22Rv1 (cell line): ENCODE measurements around the gene PAPOLA.

Experiments used
- H3K27ac ChIP-seq: fragments of 450-650 bp; 2 replicates; pipeline ENCODE4 v1.5.1; 2017
- CTCF ChIP-seq: fragments of 450-650 bp; IDR thresholded peaks from 2 replicates; pipeline ENCODE4 v1.5.1; 2017; ENCODE audit warnings: mild to moderate bottlenecking
- ZFX ChIP-seq: fragments of 450-650 bp; IDR thresholded peaks from 2 replicates; pipeline ENCODE4 v1.6.1; 2017; ENCODE audit warnings: antibody characterized with exemption, borderline replicate concordance

The PAPOLA gene

GRCh38 chr14:96511146-96511545, 9.0 kb downstream of the PAPOLA start:
- H3K27ac ChIP-seq = no peak overlapping the region

GRCh38 chr14:96511667-96512066, 9.5 kb downstream of the PAPOLA start:
- no peak for TF ChIP-seq CTCF
- TF ChIP-seq ZFX = no peak
- no peak overlapping the region for H3K27ac ChIP-seq

More at GRCh38 chr14:96511146-96511545, 9.0 kb downstream of the PAPOLA start:
- TF ChIP-seq CTCF (no peak), ZFX (no peak)

GRCh38 chr14:96512122-96512521, 9.9 kb downstream of the PAPOLA start:
- TF ChIP-seq ZFX (no peak), CTCF (no peak)
- no peak overlapping the region for H3K27ac ChIP-seq

GRCh38 chr14:96512602-96513397, 10.6 kb downstream of the PAPOLA start:
- no peak overlapping the region for H3K27ac ChIP-seq
- TF ChIP-seq ZFX (no peak), CTCF (no peak)

- TF ChIP-seq ZFX (no peak), CTCF (no peak)
- no peak overlapping the region for H3K27ac ChIP-seq
Measured at GRCh38 chr14:96514694-96515093, 12.5 kb downstream of the PAPOLA start.

GRCh38 chr14:96515731-96516130, 13.5 kb downstream of the PAPOLA start:
- no peak overlapping the region for H3K27ac ChIP-seq
- TF ChIP-seq CTCF = no peak
- no peak for TF ChIP-seq ZFX

- H3K27ac ChIP-seq = no peak overlapping the region
- TF ChIP-seq CTCF = no peak
- no peak for TF ChIP-seq ZFX
Measured at GRCh38 chr14:96516351-96516750, 14.2 kb downstream of the PAPOLA start.
